GM19025 (cell line): ENCODE data around the gene KIF18B.
"Not testable (repeated sequence)": the region's sequence is repeated elsewhere in the genome, so short reads cannot be mapped to it uniquely, and the experiment has no call there.

ENCODE experiments used
- ATAC-seq: cut with Tn5 transposase; IDR thresholded peaks from one replicate; pipeline ENCODE4 v1.9.1; 2021; ENCODE audit warnings: mild to moderate bottlenecking, low read depth, moderate library complexity; ENCODE audit not compliant: unreplicated experiment

KIF18B gene

DNA sequence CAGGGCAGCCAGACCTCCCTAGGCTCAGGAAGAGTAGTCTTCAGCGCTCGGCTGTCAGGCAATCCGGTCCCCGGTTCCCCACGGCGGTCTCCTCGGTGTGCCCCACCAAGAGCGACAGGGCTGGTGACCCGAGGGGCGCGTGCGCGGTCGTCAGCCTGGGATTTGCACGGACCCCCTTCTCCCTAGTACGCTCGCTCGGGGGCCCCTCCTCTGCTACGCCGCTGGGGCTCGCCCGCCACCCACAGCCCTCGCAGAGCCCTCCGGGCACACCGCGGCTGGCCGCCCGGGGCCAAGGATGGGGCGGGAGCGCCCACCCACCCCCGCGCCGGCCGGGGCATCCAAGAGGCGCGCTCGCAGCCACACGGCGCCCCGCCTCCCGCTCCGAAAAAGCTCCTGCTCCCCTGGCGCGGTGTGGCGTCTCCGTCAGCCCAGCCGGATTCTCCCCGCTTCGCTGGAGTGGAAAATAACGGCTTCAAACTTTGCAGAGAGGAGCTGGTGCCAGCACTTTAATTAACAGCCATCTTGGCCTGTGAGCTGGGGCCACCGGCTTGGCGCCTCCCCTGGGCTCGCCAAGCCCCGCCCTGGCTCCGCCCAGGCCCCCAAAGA is 22.7 kb upstream of the KIF18B start:
- ATAC-seq: no peak

DNA sequence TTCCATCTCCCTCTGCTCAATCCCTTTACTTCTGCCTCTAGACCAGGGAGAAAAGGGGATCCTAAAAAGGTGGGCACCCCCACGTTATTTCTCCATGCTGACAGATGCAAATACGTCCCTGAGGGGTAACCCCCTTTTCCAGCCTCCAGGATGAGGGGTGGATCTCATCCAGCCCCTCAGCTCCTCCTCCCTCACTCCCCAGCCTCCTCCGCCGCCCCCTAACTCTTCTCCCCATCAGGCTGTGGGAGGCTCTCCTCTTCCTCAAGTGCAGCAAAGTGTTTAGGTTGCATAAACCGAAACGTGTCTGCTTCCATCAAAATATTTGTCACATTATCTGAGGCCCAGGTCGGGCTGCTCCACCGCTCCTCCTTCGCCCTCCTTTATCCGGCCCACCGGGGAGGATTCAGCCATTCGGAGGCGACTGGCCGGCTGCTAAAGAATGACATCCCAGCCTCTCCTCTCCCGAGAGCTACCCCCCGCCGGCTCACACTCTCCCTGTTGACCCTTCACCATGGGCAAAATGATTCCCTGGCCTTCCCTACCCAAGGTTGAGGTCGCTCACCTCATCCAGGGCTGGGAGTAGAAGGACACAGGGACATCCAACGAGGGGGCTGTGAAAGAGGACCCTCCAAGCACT is 21.7 kb upstream of the KIF18B start:
- ATAC-seq: no peak

DNA sequence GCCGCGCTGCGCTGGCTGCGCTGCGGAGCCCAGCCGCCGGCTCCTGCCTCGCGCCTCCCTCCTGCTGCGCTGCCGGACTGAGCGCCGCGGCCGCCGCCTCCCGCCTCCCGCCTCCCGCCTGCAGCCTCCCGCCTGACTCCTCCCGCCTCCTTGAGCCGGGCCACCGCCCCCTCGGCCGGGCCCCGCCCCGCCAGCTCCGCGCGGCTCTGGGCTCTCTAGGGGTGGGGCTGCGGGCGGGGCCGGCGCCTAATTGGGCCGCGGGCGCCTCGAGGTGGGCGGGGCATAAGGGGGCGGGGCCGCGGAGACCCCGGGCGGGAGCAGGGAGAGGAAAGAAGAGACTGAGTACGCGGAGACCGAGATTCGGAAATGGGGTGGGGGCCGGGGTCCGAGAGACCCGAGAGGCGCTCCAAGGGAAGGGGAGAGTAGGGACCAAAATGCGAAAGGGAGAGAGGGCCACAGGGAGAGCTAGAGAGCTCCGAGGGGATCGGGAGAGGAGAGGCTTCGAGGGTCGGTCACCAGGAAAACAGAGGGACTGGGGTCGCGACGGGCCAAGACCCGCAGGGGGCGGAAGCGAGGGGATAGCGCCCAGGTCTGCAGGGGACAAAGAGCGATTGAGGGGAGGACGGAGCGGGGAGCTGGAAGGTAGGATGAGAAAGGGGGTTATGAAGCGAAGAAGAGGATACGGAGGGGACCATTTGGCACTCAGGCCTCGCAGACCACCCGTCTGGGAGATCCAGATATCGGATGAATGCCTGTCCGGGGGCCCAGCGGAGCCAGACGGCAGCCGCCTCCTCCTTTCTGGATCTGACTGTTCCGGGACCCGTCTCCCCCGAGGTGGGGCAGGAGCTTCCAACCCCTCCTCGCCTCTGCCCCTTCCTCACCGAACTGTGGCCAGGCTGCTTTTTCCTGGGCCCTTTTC is 20.9 kb upstream of the KIF18B start, which contains the start of gene C1QL1:
Gene C1QL1 (minus strand): TSS at position 79 of the 919 bp plus-strand sequence. CDS start 255 bp downstream, outside the sequence.
- peak; percentile 80 for ATAC-seq

DNA sequence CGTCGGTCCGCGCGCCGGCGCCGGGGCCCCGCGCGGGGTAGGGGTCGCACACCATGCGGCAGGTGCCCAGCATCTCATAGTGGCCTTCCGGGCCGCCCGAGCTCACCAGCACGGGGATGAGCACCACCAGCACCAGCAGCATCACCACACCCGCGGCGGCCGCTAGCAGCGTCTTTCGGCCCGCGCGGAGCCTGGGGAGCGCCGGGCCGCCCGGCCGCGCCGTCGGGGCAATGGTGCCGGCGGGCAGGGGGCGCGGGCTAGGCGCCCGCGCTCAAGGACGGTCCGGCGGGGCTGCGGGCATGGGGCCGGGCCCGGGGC is 20.3 kb upstream of the KIF18B start:
- no peak for ATAC-seq

DNA sequence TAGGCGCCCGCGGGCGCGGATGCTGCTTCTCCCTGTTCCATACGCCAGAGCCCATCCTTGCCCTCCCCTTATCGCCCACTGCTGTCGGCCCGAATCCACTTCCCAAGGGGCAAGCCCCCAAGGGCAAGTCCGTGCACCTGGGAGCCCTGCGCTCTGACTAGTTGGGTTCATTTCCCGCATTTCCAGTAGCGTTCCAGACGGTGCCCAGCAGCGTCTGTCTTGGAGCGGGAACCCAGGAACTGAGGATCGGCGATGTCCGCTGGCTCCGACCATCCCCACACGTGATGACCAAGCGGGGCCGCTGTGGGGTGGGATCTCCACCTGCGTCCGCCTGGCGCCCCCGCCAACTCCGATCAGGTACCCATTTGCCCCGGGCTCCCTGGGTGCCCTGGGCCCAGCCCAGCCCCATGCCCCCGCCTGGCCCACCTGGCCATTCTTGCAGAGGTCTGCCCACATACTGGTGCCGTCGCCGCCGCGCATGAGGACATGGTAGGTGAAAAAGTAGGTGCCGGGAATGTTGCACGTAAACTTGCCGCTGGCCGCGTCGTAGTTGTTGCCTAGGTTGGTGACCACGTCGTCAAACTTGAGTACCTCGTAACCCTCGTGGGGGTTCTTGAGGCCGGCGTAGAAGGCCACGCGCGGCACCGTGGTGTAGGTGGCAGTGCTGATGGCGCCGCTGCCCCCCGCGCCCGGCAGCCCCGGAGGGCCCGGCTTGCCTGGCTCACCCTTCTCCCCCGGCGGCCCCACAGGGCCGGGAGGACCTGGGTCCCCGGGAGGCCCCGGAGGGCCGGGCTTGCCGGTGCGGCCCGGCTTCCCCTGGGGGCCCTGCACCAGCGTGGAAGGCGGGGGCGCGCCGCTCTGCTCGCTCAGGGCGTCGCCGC is 19.7 kb upstream of the KIF18B start:
- no peak for ATAC-seq

DNA sequence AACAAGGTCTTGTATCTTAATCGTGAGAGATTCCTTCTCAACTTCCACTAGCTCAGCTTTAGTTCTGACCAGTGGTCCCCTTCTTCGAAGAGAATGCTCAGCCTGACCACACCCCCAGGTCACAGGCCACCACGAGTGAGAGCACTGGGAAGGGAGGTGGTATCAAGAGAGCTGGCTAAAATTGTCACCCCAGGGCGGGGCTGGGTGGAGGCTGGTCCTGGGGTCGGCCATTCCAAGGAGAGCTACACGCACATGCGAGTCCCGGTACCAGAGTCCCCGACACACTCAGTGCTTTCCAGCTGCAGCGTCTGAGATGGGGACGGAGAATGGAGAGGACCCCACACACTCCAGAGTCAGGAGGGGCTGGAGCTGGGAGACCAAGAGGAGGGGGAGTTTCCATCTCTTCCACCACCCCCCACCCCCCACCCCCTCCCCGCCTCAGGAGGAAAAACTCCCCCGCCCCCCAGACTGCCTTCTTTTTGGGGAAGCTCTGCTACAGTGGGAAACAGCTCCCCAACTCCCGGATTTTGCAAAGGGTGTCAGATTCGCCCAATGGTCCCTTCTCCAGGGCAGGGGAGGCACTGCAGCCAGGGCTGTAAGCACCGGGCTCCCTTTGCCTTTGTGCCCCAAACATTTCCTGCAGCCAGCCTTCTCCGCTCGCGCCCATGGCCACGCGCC is 18.9 kb upstream of the KIF18B start:
- ATAC-seq: no peak

DNA sequence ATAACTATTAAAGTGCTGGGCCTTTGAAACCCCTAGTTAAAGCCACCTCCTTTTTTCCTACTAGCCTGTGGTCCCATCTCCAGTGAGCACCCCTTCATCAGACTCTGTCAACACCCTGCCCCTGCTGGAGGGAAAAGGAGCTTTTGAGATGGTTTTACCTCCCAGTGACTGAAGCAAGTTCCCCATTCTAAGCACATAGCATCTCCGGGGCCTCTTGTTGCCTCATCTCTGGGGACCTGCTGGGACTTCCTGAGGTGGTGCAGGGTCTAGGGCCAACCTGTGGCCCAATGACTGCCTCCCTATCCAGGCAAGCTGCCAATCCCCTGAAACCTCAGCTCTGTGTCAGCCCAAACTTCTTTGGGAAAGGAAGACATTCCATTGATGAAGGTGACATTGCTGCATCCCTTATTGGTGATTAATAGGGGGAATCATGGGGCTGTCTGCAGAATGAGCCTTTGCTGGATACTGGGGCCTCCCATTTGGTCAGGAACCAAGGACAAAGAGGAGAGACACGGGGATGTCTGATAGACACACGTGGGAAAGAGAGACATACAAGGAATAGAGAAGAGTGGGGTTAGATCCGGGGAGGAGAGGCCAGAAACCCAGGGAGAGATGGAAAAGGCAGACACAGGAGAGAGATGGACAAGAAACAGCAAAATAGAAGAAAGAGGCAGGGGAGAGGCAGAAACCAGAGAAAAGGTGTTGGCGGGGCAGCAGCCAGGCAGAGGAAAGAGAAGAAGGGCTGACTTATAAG is 18.1 kb upstream of the KIF18B start:
- no peak for ATAC-seq

DNA sequence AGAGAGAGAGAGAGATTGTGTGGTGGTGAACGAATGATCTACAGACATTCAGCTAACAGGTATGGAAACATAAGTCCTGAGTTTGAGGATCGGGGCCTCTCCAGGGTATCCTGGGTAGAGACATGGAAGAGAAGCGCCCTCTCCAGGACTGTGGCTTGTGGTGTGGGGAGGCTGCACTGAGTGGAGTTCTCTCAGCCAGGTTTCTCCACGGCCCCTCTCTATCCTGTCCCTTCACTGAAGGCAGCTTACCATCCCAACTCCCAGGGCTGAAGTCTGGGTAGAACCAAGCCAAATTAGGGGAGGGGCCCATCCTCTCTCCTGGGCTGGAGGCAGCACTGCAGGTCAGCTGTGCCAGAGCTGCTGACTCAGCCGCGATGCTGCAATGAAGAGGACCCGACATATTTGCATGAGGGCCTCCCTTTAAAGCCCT is 14.4 kb upstream of the KIF18B start:
- ATAC-seq: no peak

DNA sequence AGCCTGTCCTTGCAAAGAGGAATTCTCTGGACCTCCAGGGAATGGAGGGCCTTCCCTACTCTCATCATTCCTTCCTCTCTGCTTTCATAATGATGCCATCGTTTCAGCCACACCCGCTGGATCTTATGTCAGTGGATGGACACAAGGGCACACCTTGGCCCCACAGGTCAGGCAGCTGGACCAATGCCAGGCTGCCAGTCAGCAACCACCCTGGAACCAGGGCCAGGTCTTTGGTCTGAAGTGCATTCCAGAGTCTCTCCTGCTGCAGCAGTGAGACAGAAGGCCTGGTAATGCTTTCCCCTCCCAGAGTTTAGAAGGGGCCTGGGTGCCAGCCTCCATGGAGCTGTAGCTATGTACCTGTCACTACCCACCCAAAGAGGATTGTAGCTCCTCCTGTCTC is 13.1 kb upstream of the KIF18B start:
- no peak for ATAC-seq

DNA sequence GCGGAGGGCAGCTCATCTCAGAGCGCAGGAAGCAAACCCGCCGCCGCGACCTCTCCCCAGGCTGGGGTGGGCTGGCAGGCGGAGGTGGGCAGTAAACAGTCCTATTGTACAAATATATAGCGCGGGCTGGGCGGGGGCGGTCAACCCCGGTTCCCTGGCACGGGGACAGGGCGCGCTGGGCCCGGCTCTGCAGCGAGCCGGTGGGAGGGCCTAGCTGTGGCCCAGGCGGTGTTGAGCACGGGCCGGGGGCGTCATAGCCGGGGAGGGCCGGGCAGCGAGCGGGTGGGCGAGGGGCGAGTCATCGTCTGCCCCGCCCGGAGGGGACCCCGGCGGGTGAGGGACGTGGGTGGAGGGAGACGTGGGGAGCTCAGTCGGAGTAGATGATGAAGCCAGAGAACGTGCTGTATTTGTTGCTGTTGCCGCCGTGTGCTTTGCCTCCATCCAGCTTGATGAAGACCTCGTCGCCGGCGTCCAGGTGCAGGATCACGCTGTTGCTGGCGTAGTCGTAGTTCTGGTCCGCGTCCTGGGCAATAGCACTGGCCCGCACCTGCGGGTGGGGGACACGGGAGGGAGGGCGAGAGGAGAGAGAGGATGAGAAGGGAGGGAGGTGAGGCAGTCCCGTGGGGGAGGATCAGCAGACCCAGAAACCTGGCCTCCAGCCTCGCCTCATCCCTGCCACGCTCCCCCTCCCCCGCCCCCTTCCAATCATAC is 12.4 kb upstream of the KIF18B start:
- no peak for ATAC-seq

DNA sequence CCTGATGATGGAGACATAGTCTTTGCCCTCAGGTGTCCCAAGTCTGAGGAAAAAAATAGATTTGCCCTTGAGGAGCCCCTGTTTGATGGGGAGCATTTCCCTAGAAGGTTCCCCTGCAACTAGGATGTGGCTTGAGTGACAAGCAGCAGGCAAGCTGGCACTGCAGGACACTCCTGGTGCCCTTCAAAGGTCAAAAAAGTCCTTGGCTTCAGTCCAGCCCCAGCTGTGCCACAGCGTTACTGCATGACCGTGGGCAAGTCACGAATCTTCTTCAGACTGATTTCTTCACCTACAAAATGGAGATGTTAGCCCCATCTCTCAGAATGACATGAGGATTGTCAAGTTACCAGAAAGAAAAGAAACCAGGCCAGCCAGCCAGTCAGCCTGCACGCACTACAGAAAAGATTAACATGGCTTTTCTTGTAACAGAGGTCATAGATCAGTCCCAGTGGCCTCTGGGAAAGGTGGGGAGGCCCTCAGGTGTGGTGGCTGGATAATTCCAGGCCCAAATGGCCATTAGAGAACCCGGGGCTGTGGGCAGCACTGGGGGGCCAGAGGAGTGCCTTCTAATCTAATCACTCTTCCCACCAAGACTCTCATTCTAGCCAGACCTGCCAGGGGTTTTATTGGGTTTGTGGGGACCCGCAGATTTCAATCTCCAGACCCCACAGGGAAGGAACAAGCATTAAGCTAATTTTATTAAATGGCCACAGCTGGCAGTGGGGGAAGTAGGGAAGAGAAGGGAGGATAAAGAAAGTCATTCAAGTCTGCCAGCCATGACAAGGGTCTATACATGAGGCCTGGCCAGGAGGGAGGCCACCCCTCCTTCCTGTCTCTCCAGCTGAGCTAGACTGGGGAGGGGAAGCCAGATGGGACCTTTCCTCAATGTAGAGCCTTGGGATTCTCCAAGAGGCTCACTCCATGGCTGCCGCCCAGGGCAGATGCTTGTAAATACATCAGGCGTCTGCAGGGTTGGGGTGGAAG is 9.7 kb upstream of the KIF18B start:
- ATAC-seq: no peak

DNA sequence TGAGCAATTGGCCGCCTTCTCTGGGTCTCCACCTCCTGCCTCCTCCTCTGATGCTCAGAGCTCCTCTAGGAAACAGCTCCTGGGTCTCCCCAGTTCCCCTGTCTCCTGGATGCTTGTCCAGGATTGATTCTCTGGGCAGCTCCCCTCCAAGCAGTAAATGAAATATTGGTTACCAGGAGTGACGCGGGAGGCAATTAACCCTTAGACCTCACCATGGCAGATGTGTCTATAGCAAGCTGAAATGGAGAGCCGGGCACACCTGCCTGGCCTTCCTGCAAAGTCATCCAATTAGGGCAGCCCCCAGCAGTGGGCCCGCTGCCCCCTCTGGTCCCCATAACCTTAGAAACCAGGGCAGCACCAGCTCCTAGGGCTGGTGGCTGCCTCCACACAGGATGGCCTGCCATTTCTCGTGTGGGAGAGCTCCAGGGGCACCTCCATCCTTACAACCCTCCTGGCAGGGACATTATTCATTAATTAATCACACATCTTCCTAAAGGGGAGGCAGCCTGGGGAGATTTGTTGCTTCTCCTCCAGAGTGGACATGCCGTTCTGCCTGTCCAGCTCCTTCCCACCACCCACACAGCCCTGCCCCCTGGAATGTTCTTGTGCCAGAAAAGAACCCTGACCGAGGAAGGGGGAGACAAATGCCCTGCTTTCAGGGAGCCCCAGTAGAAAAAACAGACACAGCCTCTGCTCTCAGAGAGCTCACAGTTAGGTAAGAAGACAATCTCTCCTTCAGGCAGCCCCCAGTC is 8.3 kb upstream of the KIF18B start:
- no peak for ATAC-seq

DNA sequence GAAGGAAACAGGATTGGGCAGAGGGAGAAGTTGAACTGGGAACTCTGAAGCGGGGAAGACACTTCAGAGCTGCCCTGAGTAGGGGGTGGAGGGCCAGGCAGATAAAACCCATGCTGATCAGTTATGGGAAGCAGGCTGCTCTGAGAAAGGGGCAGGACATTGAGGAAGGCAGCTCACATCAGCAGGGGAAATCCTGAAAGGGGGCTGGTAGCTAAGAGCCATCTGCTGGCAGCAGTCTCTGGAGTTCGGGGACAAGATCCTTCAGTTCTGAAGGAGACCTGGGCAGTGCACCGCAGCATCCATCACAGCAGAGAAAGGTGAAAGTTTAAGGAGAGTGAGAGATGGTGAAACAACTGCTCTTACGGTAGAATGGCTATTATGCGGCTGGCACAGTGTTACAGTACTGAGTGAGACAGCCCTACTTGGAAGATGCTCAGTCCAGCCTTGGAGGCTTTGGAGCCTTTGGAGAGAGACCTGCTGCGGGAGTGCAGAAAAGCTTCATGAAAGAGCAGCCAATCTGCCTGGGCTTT is 5.4 kb upstream of the KIF18B start:
- no peak for ATAC-seq

DNA sequence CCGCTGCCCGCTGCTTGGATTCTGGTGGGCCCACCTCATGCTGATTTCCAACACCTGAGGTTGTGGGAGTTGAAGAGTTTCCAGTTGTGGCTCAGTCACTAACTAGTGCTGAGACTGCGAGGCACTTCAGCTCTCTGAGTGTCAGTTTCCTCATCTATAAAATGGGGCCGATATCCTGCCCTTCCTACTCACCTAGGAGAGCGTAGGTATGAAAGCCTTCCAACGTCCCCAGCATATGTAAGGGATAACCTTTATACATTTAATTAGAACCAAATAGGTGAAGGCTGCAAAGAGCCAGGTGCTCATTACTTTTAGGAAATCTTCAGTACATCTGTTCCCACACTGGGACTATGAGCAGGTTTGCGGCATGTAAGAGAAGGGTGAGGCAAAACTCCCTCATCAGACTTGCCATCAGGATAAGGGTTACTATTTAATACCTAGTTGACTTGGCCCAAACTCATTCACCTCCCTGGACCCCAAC is 782 bp upstream of the KIF18B start:
- no peak for ATAC-seq

DNA sequence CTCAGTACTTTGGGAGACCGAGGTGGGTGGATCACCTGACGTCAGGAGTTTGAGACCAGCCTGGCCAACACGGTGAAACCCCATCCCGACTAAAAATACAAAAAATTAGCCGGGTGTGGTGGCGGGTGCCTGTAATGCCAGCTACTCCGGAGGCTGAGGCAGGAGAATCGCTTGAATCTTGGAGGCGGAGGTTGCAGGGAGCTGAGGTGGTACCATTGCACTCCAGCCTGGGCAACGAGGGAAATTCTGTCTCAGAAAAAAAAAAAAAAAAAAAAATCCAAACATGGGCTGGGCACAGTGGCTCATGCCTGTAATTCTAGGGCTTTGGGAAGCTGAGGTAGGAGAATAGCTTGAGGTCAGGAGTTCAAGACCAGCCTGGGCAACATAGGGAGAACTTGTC is 1.9 kb downstream of the KIF18B start:
- not testable (repeated sequence) for ATAC-seq

DNA sequence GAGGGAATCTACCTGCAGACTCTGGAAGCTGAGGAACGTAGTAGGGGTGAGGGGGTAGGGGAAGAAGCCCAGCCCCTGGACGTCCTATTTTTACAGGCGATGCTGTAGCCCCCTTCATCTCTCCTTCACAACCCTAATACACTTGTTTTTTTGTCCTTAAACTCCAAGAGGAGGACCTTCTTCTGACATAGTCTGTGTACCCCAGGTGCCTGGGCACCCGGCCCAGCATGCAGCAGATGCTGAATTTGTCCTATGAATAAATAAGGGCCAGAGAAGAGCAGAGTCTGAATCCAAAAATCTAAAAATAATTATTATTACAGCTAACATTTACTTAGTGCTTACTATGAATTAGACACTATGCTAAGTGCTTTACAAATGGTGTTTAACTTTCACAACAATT is 5.1 kb downstream of the KIF18B start:
- ATAC-seq: no peak
